Astrocyte of the cerebellum (primary cell): Measurements from ENCODE around the gene SGMS1.
"Not testable (repeated sequence)": the region's sequence is repeated elsewhere in the genome, so short reads cannot be mapped to it uniquely, and the experiment has no call there.

Experiments used
- DNase-seq: peaks from one replicate; pipeline ENCODE4 v3.0.0-alpha.2; 2011; ENCODE audit warnings: low read depth
- H3K4me3 ChIP-seq: 2 replicates; pipeline ENCODE4 v1.5.1; 2011; ENCODE audit warnings: mild to moderate bottlenecking, low read depth, low read length, moderate library complexity
- CTCF ChIP-seq: IDR thresholded peaks from 2 replicates; pipeline ENCODE4 v1.5.1; 2012; ENCODE audit warnings: low read length, low read depth, moderate library complexity, mild to moderate bottlenecking; ENCODE audit errors: missing control alignments
- in situ Hi-C: cut with HindIII; loops from 2 replicates; pipeline ENCODE4 v1.10.0; 2017; ENCODE audit warnings: low sequenced_read_pairs

Gene SGMS1

DNA sequence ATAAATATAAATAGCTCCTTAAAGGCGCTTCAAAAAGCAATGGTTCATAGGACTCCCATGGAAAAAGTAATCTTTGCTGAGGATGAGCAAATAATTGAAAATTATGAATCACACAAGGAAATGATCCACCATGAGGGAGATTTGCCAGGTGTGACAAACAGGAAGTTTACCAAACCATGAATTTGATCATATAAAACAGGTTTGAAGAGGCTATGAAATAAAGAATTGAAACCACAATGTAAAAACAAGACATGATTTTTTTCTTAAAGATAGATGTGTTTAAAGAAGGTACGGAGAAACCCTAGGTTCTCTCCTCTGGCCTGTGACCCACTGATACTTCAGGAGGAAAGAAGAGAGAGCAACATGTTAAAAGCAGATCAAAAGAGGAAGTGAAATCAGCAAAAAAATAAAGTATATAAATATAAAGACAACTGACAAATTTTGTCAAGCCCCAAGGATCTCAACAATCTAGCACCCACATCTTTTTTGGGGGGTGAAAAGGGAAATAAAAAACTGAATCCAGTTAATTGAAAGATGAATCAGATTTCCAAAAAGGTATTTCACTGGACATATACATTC, 261.1 kb downstream of the SGMS1 start:
- no peak for DNase-seq
- in situ Hi-C loops = no loop called here
- TF ChIP-seq CTCF = no peak
- H3K4me3 ChIP-seq = no peak overlapping the region

DNA sequence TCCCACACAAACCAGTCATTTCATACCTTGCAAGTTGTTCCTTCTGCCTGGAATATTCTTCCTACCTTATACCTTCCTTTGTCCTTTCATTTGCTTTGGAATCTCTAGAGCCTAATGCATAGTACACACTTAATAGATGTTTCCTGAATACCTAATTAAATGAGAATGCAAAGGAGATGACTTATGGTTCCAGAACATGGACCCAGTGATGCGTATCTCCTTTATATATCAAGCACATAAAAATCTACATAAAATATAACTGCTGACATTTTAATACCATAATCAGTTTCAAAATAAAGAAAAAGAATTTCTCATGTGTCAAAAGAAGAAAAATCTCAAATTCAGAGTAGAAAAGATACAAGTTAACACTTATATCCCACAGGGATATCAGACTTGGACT, 261.8 kb downstream of the SGMS1 start:
- no peak for DNase-seq
- in situ Hi-C loops = no loop called here
- H3K4me3 ChIP-seq = no peak overlapping the region
- no peak for TF ChIP-seq CTCF

GRCh38 chr10:50360077-50360850, 263.5 kb downstream of the SGMS1 start:
- no peak for DNase-seq
- in situ Hi-C loops = no loop called here
- no peak overlapping the region for H3K4me3 ChIP-seq
- TF ChIP-seq CTCF = no peak

DNA sequence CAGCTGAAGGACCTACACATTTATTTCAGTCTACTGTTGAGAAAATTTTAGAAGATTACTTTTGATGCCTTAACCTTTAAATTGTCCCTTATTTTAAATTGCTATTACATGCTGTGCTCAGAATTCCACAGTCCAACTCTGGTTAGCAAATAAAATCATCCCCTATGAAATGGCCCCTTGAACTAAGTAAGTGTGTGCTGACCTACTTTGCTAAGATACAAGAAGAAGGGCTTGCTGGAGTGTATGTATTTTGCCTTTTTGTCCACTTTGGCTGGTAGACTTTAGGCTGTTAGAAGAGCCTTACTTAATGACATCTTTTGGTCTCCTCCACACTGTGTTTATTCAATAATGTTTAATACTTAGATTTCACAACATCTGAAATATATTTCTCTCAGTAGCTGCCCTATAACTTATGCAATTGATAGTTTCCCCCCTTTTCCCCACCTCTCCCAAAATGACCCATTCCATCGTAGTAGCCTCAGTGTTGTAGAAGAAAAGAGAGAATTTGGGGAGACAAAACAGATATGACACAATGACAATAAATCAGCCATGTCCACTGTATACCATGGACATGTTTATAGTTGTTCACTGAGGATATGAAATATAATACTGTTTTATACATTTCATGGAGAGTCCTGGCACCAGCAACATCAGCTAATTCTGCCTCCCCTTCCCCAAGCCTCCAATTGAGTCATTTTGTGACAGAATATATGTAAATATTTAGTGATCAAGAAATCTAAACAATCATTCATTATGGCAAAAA, 264.6 kb downstream of the SGMS1 start:
- no peak for DNase-seq
- in situ Hi-C loops = no loop called here

DNA sequence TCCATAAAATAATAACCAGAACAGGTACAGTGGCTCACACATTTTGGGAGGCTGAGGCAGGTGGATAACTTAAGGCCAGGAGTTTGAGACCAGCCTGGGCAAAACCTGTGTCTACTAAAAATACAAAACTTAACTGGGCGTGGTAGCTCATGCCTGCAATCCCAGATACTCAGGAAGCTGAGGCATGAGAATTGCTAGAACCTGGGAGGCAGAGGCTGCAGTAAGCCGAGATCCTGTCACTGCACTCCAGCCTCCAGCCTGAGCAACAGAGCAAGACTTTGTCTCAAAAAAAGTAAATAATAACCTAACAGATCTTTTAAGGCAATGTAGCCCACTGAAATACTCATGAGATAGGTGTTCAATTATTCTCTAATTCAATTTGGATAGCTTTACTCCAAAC, 265.3 kb downstream of the SGMS1 start:
- no peak for DNase-seq
- in situ Hi-C loops = no loop called here
- H3K4me3 ChIP-seq = no peak overlapping the region
- TF ChIP-seq CTCF = no peak

More for the DNA sequence above, 264.6 kb downstream of the SGMS1 start:
- TF ChIP-seq CTCF = no peak
- H3K4me3 ChIP-seq = no peak overlapping the region

DNA sequence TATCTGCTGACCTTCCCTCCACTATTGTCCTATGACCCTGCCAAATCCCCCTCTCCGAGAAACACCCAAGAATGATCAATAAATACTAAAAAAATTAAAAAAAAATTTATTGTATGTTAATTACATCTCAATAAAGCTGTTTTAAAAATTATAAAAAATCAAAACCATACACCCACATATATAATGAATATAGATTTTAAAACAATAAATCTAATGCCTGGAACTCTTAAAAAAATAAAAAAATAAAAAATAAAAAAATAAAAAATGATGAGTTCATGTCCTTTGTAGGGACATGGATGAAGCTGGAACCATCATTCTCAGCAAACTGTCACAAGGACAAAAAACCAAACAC, 267.3 kb downstream of the SGMS1 start:
- DNase-seq, in situ Hi-C loops, H3K4me3 ChIP-seq: not testable (repeated sequence)

GRCh38 chr10:50355693-50356480, 267.9 kb downstream of the SGMS1 start:
- H3K4me3 ChIP-seq, in situ Hi-C loops, DNase-seq: not testable (repeated sequence)
